OCI-LY1 (cell line): ENCODE measurements around the gene WDR93.

ENCODE experiments used
- H2AFZ ChIP-seq: fragments of 200-600 bp; sonication (generic), shearing (Covaris generic); 2 replicates; pipeline ENCODE4 v1.6.0; 2014; ENCODE audit warnings: antibody characterized with exemption, mild to moderate bottlenecking, low read length
- H3F3A ChIP-seq: fragments of 200-600 bp; sonication (generic), shearing (Covaris generic); 2 replicates; pipeline ENCODE4 v1.6.0; 2014; ENCODE audit warnings: mild to moderate bottlenecking, antibody characterized with exemption, low read length, moderate library complexity; ENCODE audit not compliant: insufficient read depth
- H3K27ac ChIP-seq: fragments of 200-600 bp; sonication (generic); 2 replicates; pipeline ENCODE4 v1.5.1; 2014; ENCODE audit warnings: low read length, mixed run types, mild to moderate bottlenecking, low read depth; ENCODE audit not compliant: poor library complexity, severe bottlenecking
- H3K27me3 ChIP-seq: fragments of 200-600 bp; sonication (generic); 2 replicates; pipeline ENCODE4 v1.6.0; 2014; ENCODE audit warnings: antibody characterized with exemption, mild to moderate bottlenecking, low read length, moderate library complexity; ENCODE audit not compliant: insufficient read depth
- H3K36me3 ChIP-seq: fragments of 200-600 bp; sonication (generic); 2 replicates; pipeline ENCODE4 v1.6.1; 2014; ENCODE audit warnings: mild to moderate bottlenecking, antibody characterized with exemption, low read length, moderate library complexity, mixed read lengths; ENCODE audit not compliant: insufficient read depth
- H3K4me1 ChIP-seq: fragments of 200-600 bp; sonication (generic); 2 replicates; pipeline ENCODE4 v1.5.1; 2014; ENCODE audit warnings: mild to moderate bottlenecking, low read length, moderate library complexity; ENCODE audit not compliant: insufficient read depth, severe bottlenecking
- H3K4me2 ChIP-seq: fragments of 200-600 bp; sonication (generic), shearing (Covaris generic); 2 replicates; pipeline ENCODE4 v1.6.1; 2014; ENCODE audit warnings: low read length
- H3K4me3 ChIP-seq: fragments of 200-600 bp; sonication (generic); 2 replicates; pipeline ENCODE4 v1.5.1; 2014; ENCODE audit warnings: low read length, low read depth, mild to moderate bottlenecking, mixed read lengths; ENCODE audit not compliant: poor library complexity, severe bottlenecking
- H3K79me2 ChIP-seq: fragments of 200-600 bp; shearing (Covaris generic); 2 replicates; pipeline ENCODE4 v1.6.1; 2016; ENCODE audit warnings: mixed run types, low read length, mixed read lengths; ENCODE audit not compliant: insufficient read depth
- H3K9ac ChIP-seq: fragments of 200-600 bp; sonication (generic), shearing (Covaris generic); 2 replicates; pipeline ENCODE4 v1.6.1; 2014; ENCODE audit warnings: mild to moderate bottlenecking, low read length, mixed read lengths
- H3K9me2 ChIP-seq: fragments of 200-600 bp; sonication (generic), shearing (Covaris generic); 2 replicates; pipeline ENCODE4 v1.6.1; 2014; ENCODE audit warnings: low read depth, mild to moderate bottlenecking, low read length, mixed read lengths
- H3K9me3 ChIP-seq: fragments of 200-600 bp; shearing (Covaris generic); 2 replicates; pipeline ENCODE4 v1.6.1; 2014; ENCODE audit warnings: low read length, mixed read lengths
- H4K20me1 ChIP-seq: fragments of 200-600 bp; sonication (generic), shearing (Covaris generic); 2 replicates; pipeline ENCODE4 v1.6.0; 2016; ENCODE audit warnings: mild to moderate bottlenecking, low read length; ENCODE audit not compliant: insufficient read depth
- EZH2 ChIP-seq: fragments of 200-600 bp; sonication (generic), shearing (Covaris generic); IDR thresholded peaks from 2 replicates; pipeline ENCODE4 v1.8.0; 2017; ENCODE audit warnings: borderline replicate concordance, mixed run types, mild to moderate bottlenecking, antibody characterized with exemption, low read length, moderate library complexity, mixed read lengths
- TF ChIP-seq, protein P1 (sequence below): fragments of 200-600 bp; sonication (generic), shearing (Covaris generic); IDR thresholded peaks from 2 replicates; pipeline ENCODE4 v1.5.1; 2017; ENCODE audit warnings: mild to moderate bottlenecking, antibody characterized with exemption, low read length, moderate library complexity, mixed read lengths

The WDR93 gene

DNA sequence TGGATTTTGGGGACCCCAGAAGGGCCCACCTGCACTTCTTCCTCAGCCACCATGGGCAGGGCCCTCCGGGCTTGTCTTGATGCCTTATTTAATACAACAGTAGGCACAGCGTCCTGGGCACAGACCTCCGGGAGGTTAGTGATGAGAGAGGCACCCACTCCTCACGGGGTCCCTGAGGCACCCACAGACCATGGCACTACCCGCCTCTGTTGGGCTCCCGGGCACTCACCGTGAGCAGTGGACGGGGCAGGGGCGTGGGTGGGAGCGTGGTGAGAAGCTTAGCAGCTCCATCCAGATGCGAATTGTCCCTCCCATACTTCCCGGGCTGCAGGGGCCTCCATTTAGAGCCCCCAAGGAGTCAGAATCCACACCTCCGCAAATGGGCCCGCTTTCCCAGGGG lies 85.2 kb downstream of the WDR93 start:
- no peak for TF ChIP-seq EZH2
- TF ChIP-seq, protein P1, sequence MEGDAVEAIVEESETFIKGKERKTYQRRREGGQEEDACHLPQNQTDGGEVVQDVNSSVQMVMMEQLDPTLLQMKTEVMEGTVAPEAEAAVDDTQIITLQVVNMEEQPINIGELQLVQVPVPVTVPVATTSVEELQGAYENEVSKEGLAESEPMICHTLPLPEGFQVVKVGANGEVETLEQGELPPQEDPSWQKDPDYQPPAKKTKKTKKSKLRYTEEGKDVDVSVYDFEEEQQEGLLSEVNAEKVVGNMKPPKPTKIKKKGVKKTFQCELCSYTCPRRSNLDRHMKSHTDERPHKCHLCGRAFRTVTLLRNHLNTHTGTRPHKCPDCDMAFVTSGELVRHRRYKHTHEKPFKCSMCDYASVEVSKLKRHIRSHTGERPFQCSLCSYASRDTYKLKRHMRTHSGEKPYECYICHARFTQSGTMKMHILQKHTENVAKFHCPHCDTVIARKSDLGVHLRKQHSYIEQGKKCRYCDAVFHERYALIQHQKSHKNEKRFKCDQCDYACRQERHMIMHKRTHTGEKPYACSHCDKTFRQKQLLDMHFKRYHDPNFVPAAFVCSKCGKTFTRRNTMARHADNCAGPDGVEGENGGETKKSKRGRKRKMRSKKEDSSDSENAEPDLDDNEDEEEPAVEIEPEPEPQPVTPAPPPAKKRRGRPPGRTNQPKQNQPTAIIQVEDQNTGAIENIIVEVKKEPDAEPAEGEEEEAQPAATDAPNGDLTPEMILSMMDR: no peak
- H3K79me2 ChIP-seq: no peaks in the 10 kb centered on the region
- no peaks in the 10 kb centered on the region for H3K4me1 ChIP-seq
- no peak overlapping the region for H2AFZ ChIP-seq
- H4K20me1 ChIP-seq: no peaks in the 10 kb centered on the region
- no peak overlapping the region for H3K4me2 ChIP-seq
- peaks cover 6% of the 10 kb centered on the region for H3K27me3 ChIP-seq
- H3K4me3 ChIP-seq: no peak overlapping the region
- no peaks in the 10 kb centered on the region for H3F3A ChIP-seq
- H3K9me3 ChIP-seq: no peaks in the 10 kb centered on the region
- H3K9me2 ChIP-seq: no peaks in the 10 kb centered on the region
- no peak overlapping the region for H3K9ac ChIP-seq
- H3K36me3 ChIP-seq: no peaks in the 10 kb centered on the region
- no peak overlapping the region for H3K27ac ChIP-seq

DNA sequence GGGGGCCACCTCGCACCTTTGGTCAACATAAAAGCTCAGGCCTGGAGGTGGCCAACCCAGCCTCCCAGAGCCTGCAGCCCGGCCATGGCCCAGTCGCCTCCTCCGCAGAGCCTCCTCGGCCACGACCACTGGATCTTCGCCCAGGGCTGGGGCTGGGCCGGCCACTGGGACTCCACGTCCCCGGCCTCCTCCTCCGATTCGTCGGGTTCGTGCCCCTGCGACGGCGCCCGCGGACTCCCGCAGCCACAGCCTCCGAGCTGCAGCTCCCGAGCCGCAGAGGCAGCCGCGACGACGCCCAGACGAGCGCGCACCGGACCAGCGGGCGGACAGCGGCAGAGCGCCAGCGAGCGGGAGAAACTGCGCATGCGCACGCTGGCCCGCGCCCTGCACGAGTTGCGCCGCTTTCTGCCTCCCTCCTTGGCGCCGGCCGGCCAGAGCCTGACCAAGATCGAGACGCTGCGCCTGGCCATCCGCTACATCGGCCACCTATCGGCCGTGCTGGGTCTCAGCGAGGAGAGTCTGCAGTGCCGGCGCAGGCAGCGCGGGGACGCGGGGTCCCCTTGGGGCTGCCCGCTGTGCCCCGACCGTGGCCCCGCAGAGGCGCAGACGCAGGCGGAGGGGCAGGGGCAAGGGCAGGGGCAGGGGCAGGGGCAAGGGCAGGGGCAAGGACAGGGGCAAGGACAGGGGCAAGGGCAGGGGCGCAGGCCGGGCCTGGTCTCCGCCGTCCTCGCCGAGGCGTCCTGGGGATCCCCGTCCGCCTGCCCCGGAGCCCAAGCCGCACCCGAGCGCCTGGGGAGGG lies 85.9 kb downstream of the WDR93 start, which contains the start of gene MESP2:
Gene MESP2 (plus strand): TSS at position 59 of the 799 bp plus-strand sequence. CDS start 26 bp downstream, at position 85.
- H3K4me3 ChIP-seq: no peak within 1 kb of the TSS
- no peak within 1 kb of the TSS for H3K27ac ChIP-seq
- H3K79me2 ChIP-seq: no peaks in the 10 kb centered on the region
- H3K36me3 ChIP-seq: no peaks in the 10 kb centered on the region
- H3K9me3 ChIP-seq: no peaks in the 10 kb centered on the region
- no peaks in the 10 kb centered on the region for H4K20me1 ChIP-seq
- H3K4me2 ChIP-seq: no peak within 1 kb of the TSS
- no peaks in the 10 kb centered on the region for H3F3A ChIP-seq
- H3K27me3 ChIP-seq: peaks cover 6% of the 10 kb centered on the region
- TF ChIP-seq, protein P1: no peak
- no peak for TF ChIP-seq EZH2
- no peaks in the 10 kb centered on the region for H3K9me2 ChIP-seq
- no peak within 1 kb of the TSS for H3K9ac ChIP-seq
- H3K4me1 ChIP-seq: no peaks in the 10 kb centered on the region
- H2AFZ ChIP-seq: no peak within 1 kb of the TSS

DNA sequence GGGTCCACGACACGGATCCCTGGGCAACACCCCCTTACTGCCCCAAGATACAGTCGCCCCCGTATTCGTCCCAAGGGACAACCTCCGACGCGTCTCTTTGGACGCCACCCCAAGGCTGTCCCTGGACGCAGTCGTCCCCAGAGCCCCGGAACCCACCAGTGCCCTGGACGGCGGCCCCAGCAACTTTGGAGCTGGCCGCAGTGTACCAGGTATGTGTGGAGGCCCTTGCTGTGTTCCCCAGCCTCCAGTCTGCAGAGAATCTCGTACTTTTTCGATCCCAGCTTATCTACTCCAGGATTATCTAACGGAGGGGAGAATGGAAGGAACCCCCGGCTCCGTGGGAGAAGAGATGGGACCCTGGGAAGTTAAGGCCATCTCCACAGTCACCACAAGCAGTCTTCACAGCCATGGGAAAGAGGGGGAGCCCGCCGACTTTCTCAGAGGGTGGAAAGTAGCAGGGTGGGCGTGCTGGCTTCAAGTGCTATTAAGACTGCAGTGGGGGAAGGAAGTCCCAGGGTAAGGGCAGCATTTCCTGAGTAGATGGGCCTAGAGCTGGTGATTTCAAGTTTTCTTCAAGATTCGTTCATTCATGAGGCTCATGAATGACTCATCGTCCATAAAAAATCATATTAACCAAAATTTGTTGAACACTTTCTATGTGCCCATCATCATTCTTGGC lies 86.6 kb downstream of the WDR93 start:
- Histone ChIP-seq H3K9me3 (no peaks in the 10 kb centered on the region), H3K9ac (no peak overlapping the region), H2AFZ (no peak overlapping the region), H3K9me2 (no peaks in the 10 kb centered on the region), H3K4me3 (no peak overlapping the region), H3K4me1 (no peaks in the 10 kb centered on the region), H3K79me2 (no peaks in the 10 kb centered on the region), H4K20me1 (no peaks in the 10 kb centered on the region), H3K36me3 (no peaks in the 10 kb centered on the region), H3K4me2 (no peak overlapping the region), H3F3A (no peaks in the 10 kb centered on the region), H3K27ac (no peak overlapping the region), H3K27me3 (peaks cover 6% of the 10 kb centered on the region)
- no peak for TF ChIP-seq EZH2
